Fibroblast of gingiva (primary cell): ENCODE data around the gene UBTD2.
"Not testable (repeated sequence)": the region's sequence is repeated elsewhere in the genome, so short reads cannot be mapped to it uniquely, and the experiment has no call there.

Source experiments
- DNase-seq: peaks from one replicate; pipeline ENCODE4 v3.0.0-alpha.2; 2011; ENCODE audit warnings: low read depth

UBTD2 gene

DNA sequence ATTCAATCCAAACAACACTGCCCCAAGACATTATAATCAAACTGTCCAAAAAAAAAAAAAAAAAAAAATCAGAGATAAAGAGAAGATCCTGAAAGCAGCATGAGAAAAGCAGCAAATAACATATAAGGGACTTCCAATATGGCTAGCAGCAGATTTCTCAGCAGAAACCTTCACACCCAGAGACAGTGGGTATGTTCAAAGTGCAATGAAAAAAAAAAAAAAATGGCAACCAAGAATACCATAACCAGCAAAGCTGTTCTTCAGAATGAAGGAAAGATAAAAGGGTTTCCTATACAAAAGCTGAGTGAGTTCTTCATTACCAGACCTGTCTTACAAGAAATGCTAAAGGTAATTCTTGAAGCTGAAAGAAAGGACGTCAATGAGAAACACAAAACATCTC lies 32.1 kb downstream of the UBTD2 start:
- DNase-seq = no peak

DNA sequence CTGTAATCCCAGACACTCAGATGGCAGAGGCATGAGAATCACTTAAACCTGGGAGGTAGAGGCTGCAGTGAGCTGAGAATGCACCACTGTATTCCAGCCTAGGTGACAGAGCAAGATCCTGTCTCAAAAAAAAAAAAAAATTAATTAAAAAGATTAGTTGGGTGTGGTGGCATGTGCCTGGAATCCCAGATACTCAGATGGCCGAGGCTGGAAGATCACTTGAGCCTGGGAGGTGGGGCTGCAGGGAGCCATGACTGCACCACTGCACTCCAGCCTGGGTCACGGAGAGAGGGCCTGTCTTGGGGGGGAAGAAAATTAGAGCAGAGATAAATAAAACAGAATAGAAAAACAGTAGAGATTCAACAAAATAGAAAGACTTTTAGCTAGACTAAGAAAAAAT lies 34.9 kb downstream of the UBTD2 start:
- DNase-seq = no peak

DNA sequence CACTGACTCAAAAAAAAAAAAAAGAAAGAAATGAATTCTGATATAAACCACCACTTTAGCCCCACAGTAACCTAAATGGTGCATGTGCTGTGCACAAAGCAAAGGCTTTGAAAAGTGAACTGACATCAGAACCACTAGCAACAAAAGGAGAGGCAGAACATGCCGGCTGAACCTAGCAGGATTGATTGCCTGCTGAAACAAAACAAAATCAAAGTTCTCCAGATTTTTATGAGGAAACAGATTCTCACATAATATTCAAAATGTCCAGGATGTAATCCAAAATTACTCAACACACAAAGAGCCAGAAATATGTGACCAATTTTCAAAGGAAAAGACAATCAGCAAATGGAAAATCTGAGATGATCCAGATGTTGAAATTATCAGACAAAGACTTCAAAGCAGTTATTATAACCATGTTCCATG lies 37.9 kb downstream of the UBTD2 start:
- peak; percentile 69 for DNase-seq

DNA sequence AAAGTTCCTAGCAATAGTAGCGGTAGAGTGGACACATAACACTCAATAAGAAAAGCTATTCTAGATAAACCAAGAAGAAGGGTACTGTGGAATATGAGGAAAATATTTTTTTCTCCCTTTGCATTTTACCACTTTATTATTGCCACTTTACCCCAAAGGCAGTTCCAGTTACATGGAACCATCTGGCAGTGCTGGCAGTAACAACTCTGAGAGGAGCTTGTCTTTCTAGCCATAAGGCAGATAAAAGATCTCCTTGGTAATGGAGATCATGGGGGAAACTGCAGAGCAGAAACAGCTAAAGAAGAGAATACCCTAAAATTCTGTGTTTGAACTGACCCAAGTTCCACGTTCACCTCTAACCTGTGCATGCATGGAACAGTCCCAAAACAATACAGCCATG lies 38.5 kb downstream of the UBTD2 start:
- no peak for DNase-seq

- no peak for DNase-seq
Observed at GRCh38 chr5:172243302-172243701, 40.3 kb downstream of the UBTD2 start.

DNA sequence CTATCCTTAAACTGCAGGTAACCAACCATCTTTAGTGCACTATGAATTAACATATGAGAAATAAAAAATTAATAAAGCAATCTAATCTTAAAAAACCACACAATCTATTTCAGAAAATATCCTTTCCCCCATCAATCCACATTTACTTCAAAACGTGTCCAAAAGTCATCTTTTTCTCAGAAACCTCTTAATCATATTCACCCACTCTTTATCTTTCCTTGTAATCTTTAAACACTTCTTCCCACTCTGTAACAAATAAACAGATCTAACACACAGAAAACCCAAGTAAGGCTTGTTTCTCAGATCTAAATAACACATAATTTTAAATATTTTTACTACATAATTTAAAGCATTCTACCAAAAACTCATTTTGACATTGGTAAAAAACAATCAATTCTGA lies 45.2 kb downstream of the UBTD2 start:
- no peak for DNase-seq

DNA sequence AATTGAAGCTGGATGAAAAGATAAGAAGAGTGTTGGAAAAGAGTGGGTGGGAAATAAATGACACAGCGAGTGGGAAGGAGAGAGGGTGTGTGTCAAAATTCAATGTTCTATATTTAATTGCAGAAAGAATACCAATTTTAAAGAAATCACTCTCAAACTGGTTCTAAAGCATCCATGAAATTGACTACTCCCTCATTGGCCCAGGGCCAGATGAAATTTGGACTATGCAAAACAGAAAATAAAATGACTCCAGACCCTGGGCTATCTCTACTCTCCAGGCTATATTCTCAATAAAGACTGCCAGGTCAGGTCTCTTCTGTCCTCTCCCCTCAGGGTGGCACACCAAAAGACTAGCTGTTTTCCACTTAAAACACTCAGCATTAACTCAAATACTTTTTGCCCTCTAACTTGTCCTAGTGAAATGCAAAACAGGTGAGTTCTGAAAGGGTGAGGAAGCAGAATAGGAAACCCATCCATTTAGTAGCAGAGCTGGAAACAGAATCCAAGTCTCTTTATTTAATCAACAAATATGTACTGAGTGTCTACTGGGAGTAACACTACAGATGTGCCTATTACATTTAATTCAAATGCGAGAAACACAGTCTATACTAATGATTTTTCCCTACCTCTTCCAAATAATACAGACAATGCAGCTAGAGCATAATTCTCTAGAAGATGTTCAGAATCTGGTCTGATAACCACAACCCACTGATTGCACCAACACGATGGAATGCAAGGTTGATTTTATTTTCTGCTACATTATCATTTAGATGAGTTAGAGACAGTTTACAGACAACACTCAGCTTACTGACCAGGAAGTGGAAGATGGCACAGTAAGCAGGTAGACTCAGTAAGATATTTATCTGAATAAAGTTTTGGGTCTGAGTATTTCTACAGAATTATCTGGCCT lies 47.5 kb downstream of the UBTD2 start:
- DNase-seq = no peak

GRCh38 chr5:172235132-172235780 lies 48.3 kb downstream of the UBTD2 start:
- DNase-seq = peak; percentile 26

DNA sequence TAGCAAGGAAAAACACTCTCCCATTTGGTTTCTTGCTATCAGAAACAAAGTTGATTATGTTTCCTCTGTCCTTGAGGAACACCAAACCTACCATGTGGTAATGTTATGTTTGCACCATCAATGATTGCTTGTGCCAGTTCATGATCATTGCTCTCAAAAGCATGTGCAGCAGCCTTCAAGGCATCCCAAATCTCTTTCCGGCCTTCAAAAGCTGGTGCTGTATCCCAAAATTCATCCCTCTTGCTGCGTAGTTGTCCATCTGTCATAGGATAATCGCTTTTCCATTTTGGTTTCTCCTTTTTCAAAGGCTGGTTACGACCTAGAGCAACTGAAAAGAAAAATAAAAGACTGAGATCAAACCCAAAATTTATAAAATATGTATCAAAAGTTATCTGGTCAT lies 49.5 kb downstream of the UBTD2 start:
- no peak for DNase-seq

DNA sequence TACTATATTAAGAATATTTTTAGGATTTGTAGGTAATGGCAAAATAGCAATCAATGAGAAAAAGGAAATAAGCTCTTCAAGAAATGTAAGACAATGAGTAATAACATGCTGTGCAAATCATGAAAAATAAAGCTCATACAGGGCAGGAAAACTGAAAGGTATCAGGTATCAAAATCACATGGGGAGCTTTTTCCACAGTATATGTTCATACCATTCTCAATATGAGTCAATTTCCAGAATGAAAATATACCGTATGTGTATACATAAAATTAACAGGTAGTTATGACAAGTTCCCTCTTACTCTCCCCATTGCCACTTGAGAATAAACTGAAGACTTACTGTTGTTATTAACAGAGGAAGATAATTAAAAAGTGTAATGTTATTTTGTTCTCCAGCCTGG lies 53.7 kb downstream of the UBTD2 start:
- DNase-seq = no peak

DNA sequence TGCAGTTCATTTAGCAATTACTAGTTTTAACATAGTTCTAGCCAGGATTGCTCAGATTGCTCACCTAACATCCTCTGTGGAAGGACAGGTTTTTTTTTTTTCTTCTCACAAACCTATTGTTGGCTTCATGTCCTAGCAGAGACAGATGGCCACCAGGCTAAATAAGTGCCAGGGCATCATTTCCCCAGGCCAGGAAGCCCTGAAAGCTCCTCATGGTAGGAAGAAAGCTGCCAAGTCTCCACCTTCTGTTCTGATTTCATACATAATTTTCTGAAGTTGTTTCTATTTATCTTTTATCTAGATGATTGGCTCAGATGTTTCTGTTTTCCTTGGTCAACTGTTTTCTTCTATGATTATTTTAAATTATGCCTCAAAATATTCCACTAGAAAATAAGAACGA lies 58.6 kb downstream of the UBTD2 start:
- no peak for DNase-seq

- no peak for DNase-seq
Observed at GRCh38 chr5:172223901-172224873, 59.4 kb downstream of the UBTD2 start.

DNA sequence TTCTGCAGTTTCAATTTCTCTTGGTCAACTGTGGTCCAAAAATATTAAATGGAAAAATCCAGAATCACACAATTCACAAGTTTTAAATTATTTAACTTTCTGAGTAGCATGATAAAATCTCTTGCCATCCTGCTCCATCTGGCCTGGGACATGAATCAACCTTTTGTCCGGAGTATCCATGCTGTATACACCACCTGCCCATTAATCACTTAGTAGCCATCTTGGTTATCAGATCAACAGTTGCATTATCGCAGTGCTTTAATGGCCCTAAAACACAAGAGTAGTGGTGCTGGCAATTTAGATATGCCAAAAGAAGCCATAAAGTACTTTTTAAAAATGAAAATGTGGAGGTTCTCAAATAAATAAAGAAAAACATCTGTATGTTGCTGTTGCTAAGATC lies 64.3 kb downstream of the UBTD2 start:
- DNase-seq = no peak

DNA sequence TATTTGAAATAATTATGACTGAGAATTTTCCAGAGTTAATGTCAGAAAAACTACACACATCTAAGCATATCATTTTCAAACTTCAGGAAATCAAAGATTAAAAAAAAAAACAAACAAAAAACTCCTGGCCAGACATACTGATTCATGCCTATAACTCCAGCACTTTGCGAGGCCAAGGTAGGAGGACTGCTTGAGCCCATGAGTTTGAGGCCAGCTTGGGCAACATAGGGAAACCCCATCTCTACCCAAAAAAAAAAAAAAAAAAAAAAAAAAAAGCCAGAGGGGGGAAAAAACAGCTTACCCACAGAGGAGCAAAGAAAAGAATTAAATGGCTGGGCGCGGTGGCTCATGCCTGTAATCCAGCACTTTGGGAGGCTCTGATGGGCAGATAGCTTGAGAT lies 67.2 kb downstream of the UBTD2 start:
- DNase-seq = no peak

DNA sequence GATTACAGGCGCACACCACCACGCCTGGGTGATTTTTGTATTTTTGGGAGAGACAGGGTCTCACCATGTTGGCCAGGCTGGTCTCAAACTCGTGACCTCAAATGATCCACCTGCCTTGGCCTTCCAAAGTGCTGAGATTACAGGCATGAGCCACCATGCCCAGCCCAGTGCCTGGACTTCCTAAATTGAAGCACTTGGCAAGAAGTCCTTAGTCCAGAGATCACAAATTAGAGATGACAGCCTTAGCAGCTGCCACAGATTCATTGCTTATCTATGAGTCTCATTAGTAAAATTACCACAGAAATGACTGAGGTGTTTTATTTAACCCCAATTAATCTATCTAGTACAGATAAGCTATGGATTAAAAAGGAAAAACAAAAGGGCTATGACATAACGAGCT lies 70.4 kb downstream of the UBTD2 start:
- no peak for DNase-seq

- no peak for DNase-seq
Observed at GRCh38 chr5:172211676-172212075, 71.9 kb downstream of the UBTD2 start.

- no peak for DNase-seq
Observed at GRCh38 chr5:172209714-172210113, 73.8 kb downstream of the UBTD2 start.

- no peak for DNase-seq
Observed at GRCh38 chr5:172207511-172207910, 76.1 kb downstream of the UBTD2 start.

DNA sequence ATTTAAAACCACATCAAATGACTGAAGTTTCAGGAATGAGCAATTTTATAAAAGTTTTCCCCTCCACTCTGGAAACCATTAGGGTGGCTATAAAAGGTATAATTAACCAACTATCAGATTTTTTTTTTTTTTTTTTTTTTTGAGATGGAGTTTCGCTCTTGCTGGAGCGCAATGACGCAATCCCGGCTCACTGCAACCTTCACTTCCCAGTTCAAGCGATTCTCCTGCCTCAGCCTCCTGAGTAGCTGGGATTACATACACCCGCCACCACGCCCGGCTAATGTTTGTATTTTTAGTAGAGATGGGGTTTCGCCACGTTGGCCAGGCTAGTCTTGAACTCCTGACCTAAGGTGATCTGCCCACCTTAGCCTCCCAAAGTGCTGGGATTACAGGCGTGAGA lies 77.6 kb downstream of the UBTD2 start:
- not testable (repeated sequence) for DNase-seq

DNA sequence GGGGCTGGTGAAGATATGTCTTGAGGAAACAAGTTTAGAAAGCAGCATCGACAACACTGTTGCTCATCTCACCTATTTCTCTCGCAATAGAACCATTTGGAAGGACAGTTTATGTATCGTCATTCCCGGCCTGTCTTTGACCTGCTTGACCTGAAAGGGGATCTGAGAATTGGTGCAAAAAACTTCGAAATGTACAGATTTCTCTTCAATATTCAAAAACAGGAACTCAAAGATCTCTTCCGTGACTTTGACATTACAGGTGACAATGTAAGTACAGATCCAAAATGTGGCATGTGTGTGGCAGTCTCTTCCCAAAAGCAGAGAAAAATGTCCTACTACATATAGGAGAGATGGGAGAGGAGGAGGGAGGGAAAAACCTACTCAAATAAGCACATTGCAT lies 83.1 kb downstream of the UBTD2 start:
- no peak for DNase-seq

DNA sequence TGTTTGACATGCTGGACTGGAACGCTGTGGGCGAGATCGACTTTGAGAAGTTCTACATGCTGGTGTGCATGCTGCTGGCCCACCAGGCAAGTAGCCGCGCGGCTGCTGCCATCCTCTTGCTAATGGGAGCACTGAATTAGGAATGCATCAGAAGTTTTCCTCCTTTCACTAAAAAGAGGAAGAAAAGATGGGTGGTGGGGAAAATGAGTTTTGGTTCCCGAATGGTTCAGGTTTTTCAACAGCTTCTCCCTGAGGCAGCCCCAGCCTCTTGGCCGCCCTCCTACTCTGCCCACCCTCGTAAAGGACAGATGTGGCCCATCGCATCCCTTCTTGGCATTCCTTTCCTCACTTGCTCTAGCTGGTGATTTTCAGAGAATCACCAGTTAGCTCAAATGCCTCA lies 84.1 kb downstream of the UBTD2 start:
- DNase-seq = no peak

- DNase-seq = not testable (repeated sequence)
Observed at GRCh38 chr5:172197775-172198174, 85.8 kb downstream of the UBTD2 start.
